Activated CD8-positive, alpha-beta memory T cell treated with anti-CD3 and anti-CD28 coated beads for 36 hours (primary cell): ENCODE measurements around the gene UBR4. TPM values are rescaled to one million over a fixed set of nuclear protein-coding genes. Genes with fewer than 3 reads are reported as not detected.
"Not testable (repeated sequence)": the region's sequence is repeated elsewhere in the genome, so short reads cannot be mapped to it uniquely, and the experiment has no call there.

ENCODE experiments used
- CTCF ChIA-PET: fragments of 350-600 bp; sonication (Branson Sonifier 250); formaldehyde crosslinking; loops from one replicate; lab custom pipeline; 2021; ENCODE audit warnings: antibody characterized with exemption; lab: Charles Lee
- POLR2A ChIA-PET: fragments of 350-600 bp; sonication (Branson Sonifier 250); formaldehyde crosslinking; loops from one replicate; lab custom pipeline; 2021; ENCODE audit warnings: antibody characterized with exemption; lab: Charles Lee
- total RNA-seq, 2 experiments: library from RNA; stranded (reverse); gene quantifications; one replicate each; pipeline ENCODE4 v1.2.3, GENCODE V29; 2021

The UBR4 gene
- 100 to 1,000 TPM; 119 to 122 TPM for total RNA-seq

DNA sequence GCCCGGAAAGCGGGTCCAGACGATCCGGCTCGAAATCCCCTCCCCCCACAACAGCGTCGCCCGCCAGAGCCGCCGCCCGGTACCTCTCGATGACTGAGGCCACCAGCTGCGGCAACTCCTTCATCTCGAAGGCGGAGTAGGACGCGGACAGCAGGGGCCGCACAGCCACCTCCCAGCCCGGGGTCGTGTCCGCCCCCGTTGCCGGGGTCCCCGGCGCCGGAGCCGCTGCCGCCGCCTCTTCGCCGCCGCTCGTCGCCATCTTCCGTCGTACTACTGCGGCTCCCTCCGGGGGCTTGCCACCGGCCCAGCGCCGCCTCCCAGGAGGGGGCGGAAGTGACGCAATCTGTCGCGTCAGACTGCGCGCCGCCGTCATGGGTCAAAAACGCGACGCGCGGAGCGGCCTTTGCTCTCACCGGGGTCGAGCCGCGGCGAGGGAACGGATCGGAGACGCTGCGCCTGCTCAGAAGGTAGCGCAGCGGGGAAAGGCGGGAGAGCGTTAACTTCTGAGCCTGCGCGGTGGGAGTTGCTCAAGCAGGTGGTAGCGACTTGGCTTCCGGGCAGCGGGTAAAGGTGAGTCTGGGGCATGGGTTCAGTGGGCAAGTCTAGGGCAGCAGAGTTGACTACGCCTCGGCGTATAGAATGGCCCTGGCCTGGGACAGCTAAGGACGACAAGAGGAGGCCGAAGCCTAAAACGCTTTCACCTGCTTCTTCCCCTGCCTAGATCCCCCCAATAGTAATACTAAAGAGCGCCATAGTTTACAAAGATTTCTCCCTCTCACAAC lies at the start of gene UBR4:
Gene UBR4, minus strand, starts transcription at position 277 of the 782 bp plus-strand sequence. Its CDS starts 18 bp downstream, at position 259.
- ChIA-PET CTCF (interaction anchor here (0.9 to 1.1 kb wide), 2 partner anchors 39 to 41 kb away, joined by 3 read pairs; partner anchors contain the start of gene EMC1), POLR2A (interaction anchor here (0.8 kb wide), 1 partner anchor 24 kb away, joined by 3 read pairs; no protein-coding TSS in a partner anchor)

DNA sequence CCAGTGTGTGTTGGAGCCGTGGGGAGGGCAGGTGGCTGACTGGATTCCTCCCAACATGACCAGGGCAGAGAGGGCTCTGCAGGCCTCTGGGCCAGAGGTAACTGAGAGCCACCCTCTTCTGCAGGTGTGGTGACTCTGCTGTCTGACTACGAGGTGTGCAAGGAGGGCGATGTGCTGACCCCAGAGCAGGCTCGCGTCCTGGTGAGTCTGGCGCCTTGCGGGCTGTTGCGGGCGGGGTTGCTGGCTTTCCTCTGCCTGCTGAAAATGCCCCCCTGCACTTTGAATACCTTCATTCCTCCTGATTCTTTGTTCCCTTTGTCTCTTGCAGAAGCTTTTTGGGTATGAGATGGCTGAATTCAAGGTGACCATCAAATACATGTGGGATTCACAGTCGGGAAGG lies 48.3 kb upstream of the UBR4 start:
- CTCF ChIA-PET: interaction anchor here (0.6 to 1.6 kb wide), 2 partner anchors 44 to 324 kb away, joined by 3 to 4 read pairs; no protein-coding TSS in a partner anchor
- POLR2A ChIA-PET: no interaction called here

DNA sequence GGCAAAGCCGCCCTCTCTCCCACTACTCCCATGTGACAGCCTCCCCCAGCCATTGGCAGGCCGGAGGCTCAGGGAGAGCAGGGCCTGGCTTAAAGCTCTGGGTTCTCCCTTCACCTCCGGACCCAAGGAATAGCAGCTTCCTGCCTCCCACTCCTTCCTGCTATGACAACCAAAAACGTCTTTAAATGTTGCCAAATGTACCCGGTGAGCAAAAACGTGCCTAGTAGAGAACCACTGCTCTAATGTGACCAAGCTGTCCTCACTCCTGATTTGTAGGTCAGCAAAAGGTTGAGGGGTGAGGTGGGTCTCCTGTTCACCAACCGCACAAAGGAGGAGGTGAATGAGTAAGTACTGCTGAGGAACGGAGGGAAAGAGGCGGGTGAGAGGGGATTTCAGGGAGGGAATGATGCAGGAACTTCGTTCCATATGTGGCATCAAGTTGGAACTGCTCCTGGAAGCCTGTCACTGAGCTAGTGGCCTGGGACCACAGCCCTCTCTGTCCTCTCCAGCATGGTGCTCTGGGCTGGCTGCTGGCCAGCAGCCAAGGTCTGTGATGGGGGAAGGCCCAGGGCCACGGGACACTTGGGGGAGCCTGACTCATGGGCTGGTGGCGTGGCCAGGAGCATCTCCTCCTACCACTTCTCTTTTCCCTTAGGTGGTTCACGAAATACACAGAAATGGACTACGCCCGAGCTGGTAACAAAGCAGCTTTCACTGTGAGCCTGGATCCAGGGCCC lies 47.3 kb upstream of the UBR4 start:
- ChIA-PET POLR2A (no interaction called here), CTCF (interaction anchor here (0.6 to 1.6 kb wide), 3 partner anchors 45 to 325 kb away, joined by 3 to 4 read pairs (median 3); no protein-coding TSS in a partner anchor)

DNA sequence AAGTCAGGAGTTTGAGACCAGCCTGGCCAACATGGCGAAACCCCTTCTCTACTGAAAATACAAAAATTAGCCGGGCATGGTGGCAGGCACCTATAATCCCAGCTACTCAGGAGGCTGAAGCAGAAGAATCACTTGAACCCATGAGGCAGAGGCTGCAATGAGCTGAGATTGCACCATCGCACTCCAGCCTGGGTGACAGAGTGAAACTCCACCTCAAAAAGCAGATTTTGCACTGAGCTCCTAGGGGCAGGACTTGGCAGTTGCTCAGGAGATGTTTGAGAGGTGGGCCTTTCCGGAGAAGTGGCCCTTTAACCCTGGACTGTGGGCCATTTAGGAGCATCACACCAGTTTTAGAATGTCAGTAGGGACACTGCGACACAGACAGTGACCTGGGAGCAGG lies 46.2 kb upstream of the UBR4 start:
- CTCF ChIA-PET: interaction anchor here (0.6 to 1.5 kb wide), 2 partner anchors 40 to 148 kb away, joined by 3 to 4 read pairs; no protein-coding TSS in a partner anchor
- POLR2A ChIA-PET: not testable (repeated sequence)

DNA sequence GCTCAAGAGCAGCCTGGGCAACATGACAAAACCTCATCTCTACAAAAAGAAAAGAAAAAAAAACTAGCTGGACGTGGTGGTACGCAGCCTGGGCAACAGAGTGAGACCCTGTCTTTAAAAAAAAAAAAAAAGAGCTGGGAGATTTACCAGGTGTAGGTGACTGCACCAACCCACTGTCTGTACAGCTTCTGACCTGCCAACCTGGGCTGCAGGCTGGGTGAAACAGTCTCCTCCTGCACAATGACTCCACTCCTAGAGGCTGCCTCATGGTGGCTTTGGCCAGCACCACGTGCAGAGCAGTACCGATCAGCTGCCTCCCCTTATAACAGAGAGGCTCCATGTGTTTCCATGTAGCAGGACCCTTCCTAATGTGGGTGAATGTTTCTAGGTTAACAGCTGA lies 45.2 kb upstream of the UBR4 start:
- ChIA-PET POLR2A (interaction anchor here (0.6 kb wide), 1 partner anchor 230 kb away, joined by 3 read pairs; the partner anchor contains the start of gene CAPZB), CTCF (interaction anchor here (0.7 to 1.5 kb wide), 2 partner anchors 10 to 39 kb away, joined by 3 to 4 read pairs; no protein-coding TSS in a partner anchor)

DNA sequence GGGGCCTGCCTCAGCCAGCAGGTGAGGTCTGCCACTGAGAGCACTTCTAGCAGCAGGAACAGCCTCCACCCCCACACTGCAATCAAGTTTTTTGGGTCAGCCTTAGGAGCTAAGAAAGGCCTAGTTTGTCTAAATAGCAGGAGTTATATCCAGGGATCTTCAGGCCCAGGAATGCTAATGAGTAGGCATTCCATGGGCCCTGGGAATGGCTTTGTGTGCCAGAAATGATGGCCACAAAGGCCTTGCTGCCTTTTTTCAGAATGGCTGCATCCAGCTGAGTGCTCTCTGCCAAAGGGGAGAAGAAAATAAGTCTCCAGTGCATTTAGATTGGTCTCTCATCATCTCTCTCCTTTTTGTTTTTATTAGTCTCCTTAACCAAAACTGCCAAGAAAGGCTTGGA lies 44.4 kb upstream of the UBR4 start:
- POLR2A ChIA-PET: no interaction called here
- CTCF ChIA-PET: no interaction called here

DNA sequence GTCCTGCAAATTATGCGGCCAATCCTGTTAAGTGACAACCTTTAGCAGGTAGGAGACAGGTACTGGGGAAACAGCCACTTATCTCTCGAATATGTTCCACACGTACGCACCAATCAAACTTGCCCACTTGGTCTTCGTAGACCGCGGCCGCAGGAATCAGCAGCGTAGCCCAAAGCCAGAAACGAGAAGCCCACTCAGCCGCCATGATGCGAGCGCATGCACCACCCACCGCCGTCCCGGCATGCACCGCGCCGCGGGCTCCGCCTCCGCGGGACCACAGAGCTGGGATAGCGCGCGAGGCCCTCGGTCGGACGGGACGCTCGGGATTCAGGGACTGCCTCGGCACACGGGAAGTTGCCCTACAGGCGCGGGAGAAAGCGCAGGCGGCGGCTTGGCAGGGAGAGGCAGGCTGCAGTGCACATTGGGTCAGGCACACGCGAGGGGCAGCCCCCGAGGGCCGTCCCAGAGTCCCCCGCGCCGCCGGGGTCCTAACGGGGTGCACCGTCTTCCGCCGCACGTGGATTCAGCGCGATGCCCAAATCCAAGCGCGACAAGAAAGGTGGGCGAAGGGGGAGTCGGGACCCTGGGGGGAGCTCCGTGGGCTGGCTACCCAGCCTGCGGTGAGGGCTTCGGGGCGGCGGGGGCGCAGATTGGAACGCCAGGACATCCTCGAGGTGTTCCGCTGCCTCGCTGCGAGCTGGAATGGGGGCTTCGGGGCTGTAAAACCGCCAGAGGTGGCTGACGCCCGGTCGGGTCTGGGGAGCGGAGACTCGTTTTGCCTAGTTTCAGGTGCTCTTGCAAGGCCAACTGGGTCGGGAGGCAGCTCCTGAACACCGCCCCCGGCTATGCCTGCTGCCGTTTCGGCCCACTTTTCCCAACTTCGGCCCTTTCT lies 41.5 kb upstream of the UBR4 start, which contains the start of the genes EMC1 and MRTO4:
Gene EMC1, minus strand, starts transcription at position 220 of the 892 bp plus-strand sequence. Its CDS starts 15 bp downstream, at position 205.
Gene MRTO4, plus strand, starts transcription at position 501 of the 892 bp plus-strand sequence. Its CDS starts 31 bp downstream, at position 532.
- CTCF ChIA-PET: interaction anchor here (0.5 to 1.3 kb wide), 7 partner anchors 9 to 467 kb away, joined by 3 read pairs; no protein-coding TSS in a partner anchor
- POLR2A ChIA-PET: interaction anchor here (0.9 to 1.8 kb wide), 4 partner anchors 40 to 1812 kb away, joined by 3 to 8 read pairs (median 4); partner anchors contain the start of genes AKR7A2, RCC2 and SLC66A1

DNA sequence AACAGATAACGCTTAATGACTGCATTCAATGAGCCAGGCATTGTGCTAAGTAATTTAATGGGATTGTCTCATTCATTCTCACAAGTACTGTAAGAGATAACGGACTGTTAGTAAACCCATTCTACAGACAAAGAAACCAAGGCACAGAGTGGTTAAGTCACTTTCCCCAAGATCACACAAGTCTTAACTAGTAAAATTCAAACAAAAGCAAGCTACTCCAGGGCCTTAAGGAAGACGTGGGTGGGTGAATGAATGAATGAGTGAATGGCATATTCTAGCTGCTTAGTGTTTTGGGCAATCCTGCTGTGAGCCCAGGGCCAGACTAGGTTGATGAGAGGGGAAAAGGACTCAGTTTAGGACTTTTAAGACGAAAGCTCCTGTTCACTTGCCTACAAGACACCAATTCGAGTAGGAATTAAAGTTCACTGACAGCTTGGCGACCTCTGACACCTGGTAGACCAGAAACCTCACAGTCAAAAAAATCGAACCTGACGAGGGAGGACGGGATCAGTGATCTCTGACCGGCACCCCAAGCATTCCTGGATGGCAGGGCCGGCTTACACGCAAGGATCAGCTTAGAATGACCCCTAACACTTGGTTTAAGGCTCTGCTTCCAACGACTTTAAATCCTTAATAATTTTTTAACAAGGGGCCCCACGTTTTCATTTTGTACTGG lies 40.7 kb upstream of the UBR4 start:
- POLR2A ChIA-PET: interaction anchor here (1.1 to 1.8 kb wide), 3 partner anchors 39 to 1811 kb away, joined by 3 to 8 read pairs (median 4); partner anchors contain the start of genes AKR7A2, RCC2 and SLC66A1
- CTCF ChIA-PET: interaction anchor here (1.0 to 1.3 kb wide), 2 partner anchors 10 to 40 kb away, joined by 3 read pairs; no protein-coding TSS in a partner anchor

DNA sequence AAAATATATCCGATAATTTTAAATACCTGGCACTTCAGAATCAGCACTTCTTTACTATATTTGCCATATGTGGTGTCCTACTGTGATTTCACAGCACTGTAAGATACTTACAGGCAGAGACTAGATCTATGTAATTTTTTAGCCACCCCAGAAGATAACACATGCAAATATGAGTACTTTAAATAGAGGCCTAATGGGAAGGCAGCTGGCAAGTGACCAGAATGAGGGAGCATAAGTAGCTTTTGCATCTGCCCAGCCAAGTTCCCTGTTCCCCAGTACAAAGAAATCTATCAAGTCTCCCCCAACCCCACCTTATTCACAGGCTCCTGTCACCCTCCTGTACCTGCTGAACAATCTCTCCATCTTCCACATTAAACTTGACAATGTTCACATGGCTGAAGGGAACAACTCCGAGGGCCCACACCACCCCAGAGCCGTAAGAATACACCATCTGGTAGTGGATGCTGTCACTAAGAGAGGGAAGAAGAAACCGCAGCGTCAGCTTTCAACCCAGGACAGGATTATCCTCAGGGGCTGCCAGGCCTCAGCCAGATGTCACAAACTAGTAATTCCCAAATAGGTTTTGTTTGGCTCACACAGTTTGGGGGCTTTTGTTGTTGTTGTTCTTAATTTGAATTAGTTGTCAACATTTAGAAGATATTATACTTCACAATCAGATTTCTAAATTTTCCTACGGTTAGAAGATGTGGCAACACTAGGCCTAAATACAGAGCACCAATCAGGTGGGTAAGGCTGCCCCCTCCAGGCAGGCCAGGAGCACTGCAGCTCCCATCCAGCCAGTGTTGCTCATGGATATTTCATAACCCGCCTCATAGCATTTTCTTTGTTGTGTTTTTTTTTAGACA lies 30.8 kb upstream of the UBR4 start:
- POLR2A ChIA-PET: interaction anchor here (0.6 to 0.7 kb wide), 2 partner anchors 88 to 166 kb away, joined by 3 read pairs; no protein-coding TSS in a partner anchor
- CTCF ChIA-PET: interaction anchor here (0.6 to 1.5 kb wide), 10 partner anchors 10 to 84 kb away, joined by 3 to 6 read pairs (median 3); partner anchors contain the start of gene EMC1

DNA sequence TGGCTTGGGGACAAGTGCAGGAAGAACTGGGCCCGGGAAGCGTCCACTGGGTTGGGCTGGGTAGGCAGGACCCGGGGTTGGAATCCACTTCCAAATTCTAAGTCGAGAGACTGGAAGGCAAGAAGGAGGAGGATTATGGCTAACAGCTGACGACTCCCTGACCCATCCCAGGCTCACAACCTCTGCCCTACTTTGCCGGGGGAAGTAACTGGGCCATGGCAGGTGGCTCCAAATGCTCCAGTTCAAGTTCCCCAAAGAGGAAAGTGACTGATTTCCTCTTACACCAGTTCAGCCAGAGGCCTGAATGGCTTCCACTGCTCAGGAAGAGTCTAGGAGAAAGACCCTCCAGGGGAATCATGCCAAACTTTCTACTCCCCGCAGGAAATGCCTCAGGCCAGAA lies 29.8 kb upstream of the UBR4 start:
- ChIA-PET POLR2A (no interaction called here), CTCF (interaction anchor here (1.0 to 1.2 kb wide), 3 partner anchors 11 to 25 kb away, joined by 3 read pairs; partner anchors contain the start of gene EMC1)

DNA sequence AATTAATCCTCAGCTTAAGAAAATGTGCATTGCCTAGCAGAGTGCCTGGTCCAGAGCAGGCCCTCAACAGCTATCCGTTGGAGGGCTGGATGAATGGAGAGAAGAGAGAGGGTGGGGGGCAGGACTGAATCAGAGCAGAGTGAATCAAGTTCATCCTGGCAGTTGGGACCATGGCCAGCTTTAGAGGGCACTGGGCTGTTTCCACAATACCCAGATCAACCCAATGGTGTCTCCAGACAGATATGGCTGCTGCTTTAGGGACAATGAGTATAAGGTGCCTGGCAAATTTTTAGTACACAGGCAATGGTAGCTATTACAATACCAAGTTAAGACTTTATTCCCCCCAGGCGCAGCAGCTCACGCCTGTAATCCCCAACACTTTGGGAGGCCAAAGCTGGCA lies 24.2 kb upstream of the UBR4 start:
- CTCF ChIA-PET: interaction anchor here (1.5 kb wide), 1 partner anchor 11 kb away, joined by 3 read pairs; no protein-coding TSS in a partner anchor
- POLR2A ChIA-PET: no interaction called here

DNA sequence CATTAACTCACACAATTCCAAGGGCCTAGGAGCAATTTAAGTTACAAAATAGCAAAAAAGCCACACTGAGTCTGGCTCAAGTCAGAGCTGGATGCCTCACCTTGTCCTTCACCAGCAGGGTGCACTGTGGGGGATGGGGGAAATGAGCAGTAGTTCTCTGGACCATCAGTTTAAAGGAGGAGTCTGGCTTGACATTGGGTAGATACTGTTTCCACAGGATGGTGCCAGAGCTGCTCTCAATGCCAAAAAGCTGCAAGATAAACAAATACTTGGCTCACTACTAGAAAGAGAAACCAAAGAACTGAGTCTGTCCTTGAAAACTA lies 22.4 kb upstream of the UBR4 start:
- ChIA-PET POLR2A (no interaction called here), CTCF (no interaction called here)

DNA sequence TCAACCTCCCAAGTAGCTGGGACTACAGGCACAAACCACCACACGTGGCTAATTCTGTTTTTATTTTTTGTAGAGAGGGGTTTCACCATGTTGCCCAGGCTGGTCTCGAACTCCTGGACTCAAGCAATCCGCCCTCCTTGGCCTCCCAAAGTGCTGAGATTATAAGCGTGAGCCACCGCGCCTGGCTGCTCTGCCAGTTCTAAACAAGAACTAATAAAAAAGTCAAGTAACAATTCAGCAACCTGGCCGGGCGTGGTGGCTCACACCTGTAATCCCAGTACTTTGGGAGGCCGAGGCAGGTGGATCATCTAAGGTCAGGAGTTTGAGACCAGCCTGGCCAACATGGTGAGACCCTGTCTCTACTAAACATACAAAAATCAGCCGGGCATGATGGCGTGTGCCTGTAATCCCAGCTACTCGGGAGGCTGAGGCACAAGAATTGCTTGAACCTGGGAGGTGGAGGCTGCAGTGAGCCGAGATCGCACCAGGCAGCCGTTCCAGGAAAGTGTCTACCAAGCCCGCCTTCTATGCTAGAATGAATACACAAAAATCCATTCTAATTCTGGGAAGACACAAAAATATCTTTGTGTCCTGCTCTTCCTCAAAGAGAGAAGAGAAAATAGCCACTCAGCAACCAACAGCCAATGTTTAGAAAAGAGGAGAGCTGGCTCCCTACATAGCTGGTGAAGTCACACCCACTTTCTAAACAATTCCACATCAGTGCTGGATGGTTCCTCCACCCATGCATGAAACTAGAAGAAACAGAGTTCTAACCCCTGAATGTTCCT lies 21.9 kb upstream of the UBR4 start:
- CTCF ChIA-PET, POLR2A ChIA-PET: not testable (repeated sequence)

DNA sequence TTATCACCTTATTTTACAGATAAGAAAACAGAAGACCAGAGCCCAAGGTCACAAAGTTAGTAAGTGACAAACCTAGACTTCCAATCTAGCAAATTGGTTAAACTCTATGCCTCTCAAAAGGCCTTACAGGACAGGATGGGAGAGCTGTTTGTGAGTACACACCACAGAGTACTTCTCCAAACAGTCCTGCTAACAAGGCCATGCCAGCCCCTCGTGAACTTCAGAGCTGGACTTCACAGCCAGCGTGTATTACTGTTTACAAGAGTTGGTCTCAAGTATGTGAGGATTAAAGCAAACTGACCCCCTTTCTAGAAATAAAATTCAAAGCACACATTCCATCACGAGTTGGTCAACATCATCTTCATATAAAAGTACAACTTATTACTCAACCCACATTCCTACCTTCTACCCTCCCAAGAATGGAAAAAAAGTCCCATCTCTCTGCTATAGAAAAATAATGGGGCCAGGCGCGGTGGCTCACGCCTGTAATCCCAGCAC lies 19.8 kb upstream of the UBR4 start:
- ChIA-PET CTCF (no interaction called here), POLR2A (interaction anchor here (1.1 kb wide), 1 partner anchor 8 kb away, joined by 3 read pairs; no protein-coding TSS in a partner anchor)

DNA sequence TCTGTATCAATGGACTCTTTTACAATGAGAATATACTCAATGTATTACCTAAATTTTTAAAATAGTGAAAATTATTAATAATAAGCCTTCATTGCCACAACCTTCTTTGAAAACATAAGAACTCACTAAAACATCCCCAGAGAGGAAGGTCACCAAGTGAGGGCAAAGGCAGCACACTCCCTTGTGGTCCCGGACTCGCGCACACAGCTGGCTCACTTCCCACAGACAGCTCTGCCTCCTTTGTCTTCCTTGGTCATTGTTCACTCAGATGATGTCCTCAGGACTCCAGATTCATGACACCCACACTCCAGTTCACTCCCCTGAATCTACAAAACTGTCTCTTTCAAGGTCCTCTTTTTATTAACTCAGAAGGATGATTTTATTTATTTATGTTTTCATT lies 19.2 kb upstream of the UBR4 start:
- POLR2A ChIA-PET: no interaction called here

More for the DNA sequence above, 19.2 kb upstream of the UBR4 start:
- CTCF ChIA-PET: no interaction called here
